ENCODE data around the gene STAC3.
A peak's percentile ranks its signal among the peaks of the same experiment; 100 is the strongest.

STAC3 gene

DNA sequence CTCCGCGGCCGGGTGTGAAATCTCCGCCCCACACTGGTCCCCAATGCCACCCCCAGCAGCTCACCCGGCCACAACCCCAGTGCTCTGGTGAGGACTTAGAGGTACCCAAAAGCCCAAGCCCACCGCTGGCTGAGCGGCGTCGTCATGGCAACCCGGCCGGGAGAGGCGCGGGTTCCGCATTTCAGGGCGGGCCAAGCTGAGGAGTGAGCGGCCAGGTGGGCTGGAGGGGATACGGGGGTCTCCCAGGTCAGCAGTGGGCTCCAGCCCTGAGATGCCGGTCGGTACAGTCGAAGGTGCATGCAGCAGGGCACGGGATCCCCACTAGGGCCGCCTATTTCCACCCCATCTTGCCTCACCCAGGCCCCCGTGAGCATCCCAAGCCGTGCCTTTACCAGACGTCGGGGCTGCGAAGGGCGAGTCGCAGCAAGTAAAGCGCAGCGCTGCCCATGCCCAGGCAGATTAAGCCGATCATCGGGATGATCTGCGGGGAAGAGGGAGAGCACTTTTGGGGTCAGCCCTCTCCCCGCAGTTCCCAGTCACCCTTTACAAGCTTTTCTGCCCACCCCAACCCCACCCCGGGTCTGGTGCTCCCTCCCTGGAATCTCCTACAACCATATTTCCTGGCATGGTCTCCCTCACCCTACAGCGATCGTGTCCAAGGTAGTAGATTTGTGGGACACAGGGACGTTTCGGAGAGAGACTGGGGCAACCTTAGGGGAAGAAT is 14.6 kb downstream of the STAC3 start:
- no peak for DNase-seq (ENCODE audit: low read depth in 2 of 2)

DNA sequence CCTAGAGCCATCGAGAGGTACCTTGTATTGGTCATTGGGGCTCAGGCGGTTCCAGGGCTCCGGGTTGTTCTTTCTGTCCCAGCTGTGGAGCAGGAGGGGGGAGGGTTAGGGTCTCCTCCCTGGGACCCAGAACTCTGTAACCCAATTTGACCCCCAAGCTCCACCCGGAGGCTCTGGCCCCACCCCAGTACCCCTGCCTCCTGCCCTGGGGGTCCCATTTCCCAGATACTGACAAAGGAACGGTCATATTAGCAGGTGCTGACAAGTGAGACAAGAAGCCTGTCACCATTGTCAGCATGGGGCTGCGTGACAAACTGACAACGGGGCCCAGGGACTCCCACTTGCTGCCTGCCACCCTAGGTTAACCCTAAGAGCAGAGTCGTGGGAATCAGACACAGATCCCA is 15.3 kb downstream of the STAC3 start:
- DNase-seq (ENCODE audit: low read depth in 2 of 2), result no peak

DNA sequence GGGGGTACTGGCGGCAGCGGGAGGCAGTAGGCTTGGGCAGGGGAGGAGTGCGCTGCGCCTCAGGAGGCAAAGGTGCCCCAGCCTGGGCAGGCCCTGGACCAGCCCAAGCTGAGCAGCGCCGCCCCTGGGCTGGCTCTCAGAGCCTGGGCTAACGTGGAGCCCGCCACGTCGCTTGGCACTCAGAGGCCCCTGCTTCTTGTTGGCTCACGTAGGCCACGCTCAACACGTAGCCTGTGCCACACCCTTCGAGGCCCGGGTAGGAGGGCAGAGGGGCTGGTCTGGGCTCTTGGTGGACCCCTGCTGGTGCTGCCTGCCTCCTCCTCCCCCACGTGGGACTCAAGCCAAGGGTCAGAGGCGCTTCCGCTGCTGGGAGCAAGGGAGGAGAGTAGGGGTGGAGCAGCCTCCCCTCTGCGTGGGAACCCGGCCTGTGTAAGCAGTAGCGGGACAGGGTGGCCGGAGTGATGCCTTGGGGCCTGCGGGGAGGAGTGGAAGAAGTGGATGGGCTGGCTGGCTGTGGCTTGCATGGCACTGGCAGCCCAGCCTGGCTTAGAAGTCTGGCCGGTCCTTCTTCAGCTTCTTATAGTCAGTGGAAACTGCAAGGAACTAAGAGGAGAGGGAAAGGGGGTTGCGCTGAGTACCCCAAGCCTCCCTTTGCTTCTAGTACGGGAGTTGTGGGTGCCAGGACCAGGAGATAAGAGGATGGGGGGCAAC is 15.8 kb downstream of the STAC3 start:
- no peak for DNase-seq (ENCODE audit: low read depth in 2 of 2)

DNA sequence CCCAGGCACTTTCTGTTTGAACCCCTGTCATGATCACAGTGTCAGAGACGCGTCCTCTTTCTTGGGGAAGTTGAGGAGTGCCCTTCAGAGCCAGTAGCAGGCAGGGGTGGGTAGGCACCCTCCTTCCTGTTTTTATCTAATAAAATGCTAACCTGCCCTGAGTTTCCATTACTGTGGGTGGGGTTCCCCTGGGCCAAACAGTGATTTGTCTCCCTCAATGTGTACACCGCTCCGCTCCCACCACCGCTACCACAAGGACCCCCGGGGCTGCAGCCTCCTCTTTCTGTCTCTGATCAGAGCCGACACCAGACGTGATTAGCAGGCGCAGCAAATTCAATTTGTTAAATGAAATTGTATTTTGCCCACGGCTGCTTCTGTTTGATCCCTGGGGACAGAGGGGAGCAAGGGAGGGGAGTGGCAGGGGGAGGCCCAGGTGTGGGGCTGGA is 16.4 kb downstream of the STAC3 start:
- no peak for DNase-seq (ENCODE audit: low read depth in 2 of 2)

DNA sequence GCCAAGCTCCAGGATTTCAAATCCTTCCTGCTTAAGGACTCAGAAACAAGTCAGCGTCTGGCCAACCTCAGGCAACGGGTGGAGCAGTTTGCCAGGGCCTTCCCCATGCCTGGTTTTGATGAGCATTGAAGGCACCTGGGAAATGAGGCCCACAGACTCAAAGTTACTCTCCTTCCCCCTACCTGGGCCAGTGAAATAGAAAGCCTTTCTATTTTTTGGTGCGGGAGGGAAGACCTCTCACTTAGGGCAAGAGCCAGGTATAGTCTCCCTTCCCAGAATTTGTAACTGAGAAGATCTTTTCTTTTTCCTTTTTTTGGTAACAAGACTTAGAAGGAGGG is 16.8 kb downstream of the STAC3 start:
- DNase-seq (ENCODE audit: low read depth in 2 of 2), result no peak

DNA sequence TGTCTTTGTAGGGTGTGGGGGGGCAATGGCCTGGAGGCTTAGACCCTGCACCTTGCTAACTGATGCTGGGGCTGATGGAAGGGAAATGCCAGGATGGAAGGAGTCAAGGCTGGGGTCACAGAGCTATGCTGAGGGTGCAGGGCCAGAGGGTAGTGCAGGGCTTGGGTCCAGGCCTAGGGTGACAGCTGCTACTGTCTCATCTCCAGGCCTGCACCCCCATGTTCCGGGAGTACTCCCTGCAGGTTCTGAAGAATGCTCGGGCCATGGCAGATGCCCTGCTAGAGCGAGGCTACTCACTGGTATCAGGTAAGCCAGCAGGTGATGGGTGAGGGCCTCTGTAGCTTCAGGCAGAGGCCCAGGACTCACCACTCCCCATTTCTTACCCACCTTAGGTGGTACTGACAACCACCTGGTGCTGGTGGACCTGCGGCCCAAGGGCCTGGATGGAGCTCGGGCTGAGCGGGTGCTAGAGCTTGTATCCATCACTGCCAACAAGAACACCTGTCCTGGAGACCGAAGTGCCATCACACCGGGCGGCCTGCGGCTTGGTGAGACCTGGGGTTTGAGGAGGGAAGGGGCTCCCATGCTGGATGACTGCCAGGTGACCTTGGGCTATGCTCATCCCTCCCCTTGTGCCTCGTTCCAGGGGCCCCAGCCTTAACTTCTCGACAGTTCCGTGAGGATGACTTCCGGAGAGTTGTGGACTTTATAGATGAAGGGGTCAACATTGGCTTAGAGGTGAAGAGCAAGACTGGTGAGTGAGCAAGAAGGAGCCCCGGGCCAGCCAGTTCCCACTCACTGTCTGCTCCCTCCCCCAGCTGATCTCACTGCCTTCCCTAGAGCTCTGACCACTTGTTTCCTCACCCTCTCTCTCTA is 17.4 kb downstream of the STAC3 start:
- DNase-seq (ENCODE audit: low read depth in 2 of 2), result no peak

- no peak for DNase-seq (ENCODE audit: low read depth in 2 of 2)
These were observed 18.7 kb downstream of the STAC3 start for GRCh38 chr12:57232156-57232756.

DNA sequence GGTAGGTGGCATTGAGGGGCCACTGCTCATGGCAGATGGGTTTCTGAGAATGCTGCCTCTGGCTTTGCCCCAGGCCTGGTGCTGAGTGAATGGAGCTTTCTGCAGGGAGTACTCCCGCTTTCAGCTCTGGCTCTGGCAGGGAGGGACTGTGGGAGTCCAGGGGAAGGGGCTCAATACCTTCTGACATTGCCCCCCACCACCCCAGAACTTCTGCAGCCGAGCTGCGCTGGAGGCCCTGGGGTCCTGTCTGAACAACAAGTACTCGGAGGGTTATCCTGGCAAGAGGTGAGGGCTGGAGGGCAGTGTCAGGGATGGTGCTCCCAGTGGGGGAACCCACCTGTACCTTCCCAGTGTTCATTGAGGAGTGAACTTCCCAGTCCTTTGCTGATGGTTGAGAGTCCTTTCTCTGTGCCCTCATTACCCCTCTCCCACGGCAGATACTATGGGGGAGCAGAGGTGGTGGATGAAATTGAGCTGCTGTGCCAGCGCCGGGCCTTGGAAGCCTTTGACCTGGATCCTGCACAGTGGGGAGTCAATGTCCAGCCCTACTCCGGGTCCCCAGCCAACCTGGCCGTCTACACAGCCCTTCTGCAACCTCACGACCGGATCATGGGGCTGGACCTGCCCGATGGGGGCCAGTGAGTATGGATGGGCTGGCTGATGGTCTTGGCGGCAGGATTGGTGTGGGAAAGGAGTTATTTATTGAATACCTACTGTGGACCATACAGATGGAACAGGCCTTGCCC is 19.5 kb downstream of the STAC3 start:
- no peak for DNase-seq (ENCODE audit: low read depth in 2 of 2)

- no peak for DNase-seq (ENCODE audit: low read depth in 2 of 2)
These were observed 20.4 kb downstream of the STAC3 start for GRCh38 chr12:57230381-57231155.

DNA sequence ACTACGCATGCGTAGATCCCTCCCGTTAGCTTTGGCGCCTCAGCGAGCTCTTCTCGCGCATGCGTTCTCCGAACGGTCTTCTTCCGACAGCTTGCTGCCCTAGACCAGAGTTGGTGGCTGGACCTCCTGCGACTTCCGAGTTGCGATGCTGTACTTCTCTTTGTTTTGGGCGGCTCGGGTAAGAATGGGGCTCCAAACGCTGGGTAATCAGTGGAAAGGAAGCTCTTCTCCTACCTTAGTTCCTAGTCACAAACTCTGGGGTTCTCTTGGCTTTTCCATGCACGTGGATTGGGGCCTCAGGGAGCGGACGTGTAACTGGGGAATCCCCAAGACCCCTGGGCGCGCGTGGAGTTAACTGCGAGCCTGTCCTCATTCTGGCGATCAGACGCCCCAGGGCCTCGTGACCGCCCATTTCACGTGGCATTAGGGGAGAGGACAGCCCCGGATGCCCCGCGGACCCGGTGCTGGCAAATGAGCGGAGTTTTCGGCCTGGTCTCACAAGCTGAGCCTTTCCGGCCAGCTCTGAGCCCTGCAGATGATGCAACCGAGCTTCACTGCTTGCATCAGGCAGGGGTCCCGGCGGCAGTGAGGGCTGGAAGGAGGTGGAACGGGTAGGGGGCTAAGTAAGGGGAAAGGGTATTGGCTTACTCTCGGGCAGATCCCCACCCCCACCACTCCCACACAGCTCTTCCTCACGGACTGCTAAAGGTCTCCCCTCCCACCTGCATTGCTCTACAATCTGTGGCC is 21.2 kb downstream of the STAC3 start, which contains the start of gene SHMT2:
TSS of gene SHMT2 (plus strand) at position 78 of the 747 bp plus-strand sequence. CDS start at position 146, 68 bp downstream.
- peak; percentile 85 to 91 for DNase-seq (ENCODE audit: low read depth in 2 of 2)

DNA sequence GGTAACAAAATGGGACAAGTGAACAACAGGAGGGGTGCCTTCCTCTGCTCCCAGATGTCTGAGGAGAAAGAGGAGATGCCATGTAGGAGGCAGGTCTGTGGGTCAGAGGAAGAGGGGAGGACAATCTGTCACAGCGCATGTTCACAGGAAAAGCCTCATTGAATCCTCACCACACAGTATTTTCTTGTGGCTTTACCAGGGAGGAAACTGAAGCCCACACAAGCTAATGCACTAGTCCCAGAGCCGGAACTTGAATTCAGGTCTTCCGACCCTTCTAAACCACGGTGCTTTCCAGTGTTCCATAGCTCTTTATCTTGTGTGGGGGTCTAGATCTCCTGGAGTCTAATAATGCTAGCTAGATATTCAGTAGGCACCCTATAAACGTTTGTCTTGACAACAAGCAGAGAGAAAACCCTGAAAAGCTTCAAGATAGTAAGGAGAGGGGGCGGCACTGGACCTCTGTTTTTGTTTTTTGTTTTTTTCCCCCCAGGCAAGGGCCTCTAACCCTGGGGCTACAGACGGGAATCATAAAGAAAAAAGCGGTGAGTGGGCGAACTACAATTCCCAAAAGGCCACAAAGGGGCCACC is 21.8 kb downstream of the STAC3 start:
- DNase-seq (ENCODE audit: low read depth in 2 of 2), result no peak

GRCh38 chr12:57227315-57228115 is 23.5 kb downstream of the STAC3 start:
- DNase-seq (ENCODE audit: low read depth in 2 of 2), result no peak

DNA sequence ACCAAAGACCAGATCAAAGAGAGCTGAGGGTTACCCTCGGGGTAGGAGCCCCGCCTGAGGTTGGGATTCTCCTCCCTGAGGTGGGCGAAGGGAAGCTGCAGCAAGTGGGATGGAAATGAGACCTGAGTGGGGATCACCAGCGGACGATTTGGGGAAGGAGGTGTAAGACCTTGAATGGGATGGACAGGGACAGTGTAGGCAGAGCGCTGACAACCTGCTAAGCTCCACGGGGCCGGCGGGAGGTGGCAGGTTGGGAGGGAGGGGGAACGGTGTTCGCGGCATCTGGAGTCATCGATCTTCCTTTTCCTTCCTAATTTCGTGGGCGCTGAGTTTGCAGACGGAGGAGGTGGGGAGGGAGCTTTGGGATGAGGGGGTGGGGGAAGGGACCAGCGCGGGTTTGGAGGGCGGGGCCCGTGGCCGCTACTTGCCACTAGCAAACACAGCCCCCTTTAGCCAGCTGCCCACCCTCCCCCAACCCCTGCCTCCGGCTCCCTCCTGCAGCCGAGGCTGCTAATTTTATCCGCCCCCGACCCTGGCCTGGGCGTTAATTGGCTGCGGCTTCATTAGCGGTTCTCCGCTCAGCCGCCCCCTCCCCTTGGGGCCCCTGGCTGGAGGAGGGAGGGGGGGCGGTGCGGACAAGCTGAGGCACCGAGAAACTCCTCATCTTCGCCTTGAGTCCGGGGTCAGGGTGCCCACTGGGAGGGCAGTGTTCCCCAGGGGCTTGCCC is 24.2 kb downstream of the STAC3 start:
- no peak for DNase-seq (ENCODE audit: low read depth in 2 of 2)

GRCh38 chr12:57225680-57226210 is 25.2 kb downstream of the STAC3 start:
- DNase-seq (ENCODE audit: low read depth in 2 of 2), result no peak

GRCh38 chr12:57224973-57225679 is 25.9 kb downstream of the STAC3 start:
- DNase-seq (ENCODE audit: low read depth in 2 of 2), result peak in 1 of 2 donors; percentile 51

DNA sequence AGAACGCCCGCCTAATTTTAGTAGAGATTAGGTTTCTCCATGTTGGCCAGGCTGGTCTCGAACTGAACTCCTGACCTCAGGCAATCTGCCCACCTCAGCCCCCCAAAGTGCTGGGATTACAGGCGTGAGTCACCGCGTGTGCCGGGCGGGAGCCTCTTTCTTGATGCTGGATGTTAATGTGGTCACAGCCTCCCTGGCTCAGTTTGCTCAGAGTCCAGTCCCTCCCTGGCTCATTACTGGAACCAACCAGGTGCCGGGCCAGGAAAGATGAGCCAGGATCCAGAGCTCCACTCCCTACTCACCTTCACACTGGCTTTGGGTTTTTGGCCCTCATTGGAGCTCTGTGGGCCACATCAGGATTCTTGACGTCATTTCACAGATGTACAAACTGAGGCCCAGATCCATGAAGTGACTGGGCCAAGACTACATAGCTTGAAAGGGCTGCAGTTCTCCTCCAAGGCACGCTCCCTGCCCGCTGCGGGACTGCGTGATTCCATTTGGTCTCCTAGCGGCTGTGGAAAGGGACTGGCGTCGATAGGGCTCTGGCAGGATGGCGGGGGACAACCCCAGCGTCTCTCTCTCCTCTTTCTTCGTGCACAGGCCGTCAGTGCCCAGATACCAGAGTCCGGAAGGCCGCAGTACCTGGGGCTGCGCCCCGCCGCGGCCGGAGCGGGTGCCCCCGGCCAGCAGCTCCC is 26.6 kb downstream of the STAC3 start:
- no peak for DNase-seq (ENCODE audit: low read depth in 2 of 2)

Data from stimulated activated CD4-positive, alpha-beta T cell treated with anti-CD3 and anti-CD28 coated beads, Interleukin-1b, Interleukin-23, amount 100 ng/mL, for 4 hours (primary cell).